ENCODE results near the gene SPHK1. TPM values are rescaled to one million over a fixed set of nuclear protein-coding genes. Genes with fewer than 3 reads are reported as not detected.

SPHK1 gene
- total and polyA plus RNA-seq, 2 donors (not counting 3 experiments of a cell fraction or from before 2014, with no cell fraction given) = 85.6 to 97.4 TPM

Small RNA genes within 50 kb of the gene (small RNA-seq; reads per million reads assigned to genes)
- gene RNU6-24P (ENCODE audit: insufficient read depth, insufficient read length, low read depth, low replicate concordance) = not detected

Other genes with a start within 250 kb of the SPHK1 start
- gene FOXJ1, start 243.4 kb upstream of the SPHK1 start, total RNA-seq = not detected in 2 replicates
- not detected in 2 replicates for gene FOXJ1, start 243.4 kb upstream of the SPHK1 start, polyA plus RNA-seq
- 0.48 and 0.86 TPM in 2 replicates for gene RNF157, start 144.1 kb upstream of the SPHK1 start, total RNA-seq
- gene RNF157, start 144.1 kb upstream of the SPHK1 start, polyA plus RNA-seq = 0.07 and 0.13 TPM in 2 replicates
- gene UBALD2, start 119.3 kb upstream of the SPHK1 start, total RNA-seq = 70.9 and 75.2 TPM in 2 replicates
- 46.9 and 83.6 TPM in 2 replicates for gene UBALD2, start 119.3 kb upstream of the SPHK1 start, polyA plus RNA-seq
- gene QRICH2, start 76.3 kb upstream of the SPHK1 start, total RNA-seq = 7.2 and 9.6 TPM in 2 replicates
- gene QRICH2, start 76.3 kb upstream of the SPHK1 start, polyA plus RNA-seq = 6.7 and 9.8 TPM in 2 replicates
- 79.1 and 90.2 TPM in 2 replicates for gene PRPSAP1, start 30.7 kb upstream of the SPHK1 start, total RNA-seq
- gene PRPSAP1, start 30.7 kb upstream of the SPHK1 start, polyA plus RNA-seq = 106 and 123 TPM in 2 replicates
- 32.8 and 34.1 TPM in 2 replicates for gene UBE2O, start 68.5 kb downstream of the SPHK1 start, total RNA-seq
- 12.1 and 13.9 TPM in 2 replicates for gene UBE2O, start 68.5 kb downstream of the SPHK1 start, polyA plus RNA-seq
- gene AANAT, start 83.0 kb downstream of the SPHK1 start, total RNA-seq = not detected in 2 replicates
- not detected in 2 replicates for gene AANAT, start 83.0 kb downstream of the SPHK1 start, polyA plus RNA-seq
- gene RHBDF2, start 116.8 kb downstream of the SPHK1 start, total RNA-seq = 38.5 and 42.6 TPM in 2 replicates
- 25.5 and 35.0 TPM in 2 replicates for gene RHBDF2, start 116.8 kb downstream of the SPHK1 start, polyA plus RNA-seq
- gene CYGB, start 153.1 kb downstream of the SPHK1 start, total RNA-seq = 0.42 and 0.91 TPM in 2 replicates
- 0.22 and 0.51 TPM in 2 replicates for gene CYGB, start 153.1 kb downstream of the SPHK1 start, polyA plus RNA-seq
- gene PRCD, start 155.4 kb downstream of the SPHK1 start, total RNA-seq = not detected in 2 replicates
- not detected in 2 replicates for gene PRCD, start 155.4 kb downstream of the SPHK1 start, polyA plus RNA-seq
- gene ST6GALNAC2, start 201.3 kb downstream of the SPHK1 start, total RNA-seq = 0.69 and 1.7 TPM in 2 replicates
- 0.59 and 0.76 TPM in 2 replicates for gene ST6GALNAC2, start 201.3 kb downstream of the SPHK1 start, polyA plus RNA-seq

Data from endothelial cell of umbilical vein (primary cell).